HepG2 (cell line): ENCODE results near the gene H6PD. TPM values are rescaled to one million over a fixed set of nuclear protein-coding genes. Genes with fewer than 3 reads are reported as not detected.
A peak's percentile ranks its signal among the peaks of the same experiment; 100 is the strongest.

Experiments
- ATAC-seq: fragments of 200-7000 bp; cut with Tn5 transposase; 3 replicates; pipeline ENCODE4 v1.9.1; 2020; ENCODE audit warnings: mild to moderate bottlenecking, moderate library complexity
- BruUV-seq: library from RNA; stranded (reverse); fragments of 400-500 nt; replicated peaks from 2 replicates; lab custom pipeline; 2021; lab: Mats Ljungman, UMichigan
- CTCF ChIA-PET: fragments of 300-600 bp; formaldehyde crosslinking; extraction: SDS; loops from one replicate; lab custom pipeline; 2021; ENCODE audit warnings: low total read pairs, inconsistent platforms, low intra/inter-chr PET ratio; lab: Yijun Ruan, JAX
- POLR2A ChIA-PET: fragments of 350-600 bp; sonication (Branson Sonifier 250); formaldehyde crosslinking; loops from one replicate; lab custom pipeline; 2020; ENCODE audit warnings: antibody characterized with exemption, inconsistent platforms; lab: Yijun Ruan, JAX
- DNase-seq: peaks from one replicate; pipeline ENCODE4 v3.0.0-alpha.2; 2015; ENCODE audit warnings: low spot score
- FAIRE-seq: peaks from 3 replicates; lab custom pipeline; 2011; peaks lifted over from hg19 to GRCh38; lab: Jason Lieb, UNC
- H2AFZ ChIP-seq: one replicate; pipeline ENCODE4 v1.6.1; 2011; ENCODE audit warnings: low read length, inconsistent platforms
- H3K27ac ChIP-seq: fragments of 300-600 bp; 3 replicates; pipeline ENCODE4 v1.8.0; 2011; ENCODE audit warnings: mixed run types, mild to moderate bottlenecking, mixed read lengths, low read length, inconsistent platforms; ENCODE audit not compliant: insufficient read depth; ENCODE audit errors: extremely low read length
- H3K27me3 ChIP-seq, 2 experiments: fragments of 200-600 bp in 1 of 2; 2 replicates in 1 of 2; 3 replicates in 1 of 2; pipeline versions ENCODE4 v1.6.0 to v1.8.0; 2011; ENCODE audit warnings: low read length in 2 of 2, mild to moderate bottlenecking in 2 of 2, moderate library complexity in 2 of 2, inconsistent platforms in 1 of 2; ENCODE audit not compliant: insufficient read depth in 2 of 2, control insufficient read depth in 1 of 2
- H3K36me3 ChIP-seq, 2 experiments: fragments of 200-600 bp in 1 of 2; replicated peaks in 1 of 2; 2 replicates in 1 of 2; 3 replicates in 1 of 2; pipeline versions ENCODE4 v1.5.1 to v1.8.0; 2011; ENCODE audit warnings: low read length in 2 of 2, inconsistent platforms in 1 of 2; ENCODE audit not compliant: insufficient read depth in 2 of 2, control insufficient read depth in 1 of 2
- H3K4me1 ChIP-seq: 2 replicates; pipeline ENCODE4 v1.5.1; 2012; ENCODE audit warnings: low read length, inconsistent platforms; ENCODE audit not compliant: insufficient read depth
- H3K4me2 ChIP-seq: 2 replicates; pipeline ENCODE4 v1.6.0; 2011; ENCODE audit warnings: low read depth, low read length, inconsistent platforms
- H3K4me3 ChIP-seq, 3 experiments: fragments of 200-600 bp in 1 of 3; sonication (generic), shearing (Covaris generic) in 1 of 3; replicated peaks in 1 of 3; 2 replicates each; pipeline ENCODE4 v1.5.1; 2011 to 2016; ENCODE audit warnings: low read length in 3 of 3, inconsistent platforms in 2 of 3, low read depth in 2 of 3, mild to moderate bottlenecking in 2 of 3, control low read depth in 1 of 3, mixed read lengths in 1 of 3; ENCODE audit not compliant: insufficient read depth in 1 of 3
- H3K79me2 ChIP-seq: one replicate; pipeline ENCODE4 v1.6.1; 2011; ENCODE audit warnings: low read length, inconsistent platforms; ENCODE audit not compliant: insufficient read depth
- H3K9ac ChIP-seq: 2 replicates; pipeline ENCODE4 v1.6.0; 2011; ENCODE audit warnings: mild to moderate bottlenecking, low read depth, low read length, inconsistent platforms; ENCODE audit not compliant: insufficient read depth
- H3K9me3 ChIP-seq: 2 replicates; pipeline ENCODE4 v1.5.1; 2012; ENCODE audit warnings: mild to moderate bottlenecking, low read length
- H4K20me1 ChIP-seq: 2 replicates; pipeline ENCODE4 v1.6.0; 2011; ENCODE audit warnings: inconsistent platforms, mild to moderate bottlenecking, low read length, moderate library complexity; ENCODE audit not compliant: insufficient read depth
- BRD4 ChIP-seq: sonication (generic); formaldehyde crosslinking; IDR thresholded peaks from 2 replicates; pipeline ENCODE4 v1.4.0; 2020; ENCODE audit warnings: missing genetic modification reagents
- CCAR2 ChIP-seq: fragments of 200-400 bp; formaldehyde crosslinking; optimal IDR thresholded peaks from 2 replicates; pipeline ENCODE3; 2018; ENCODE audit warnings: low read depth, mild to moderate bottlenecking, low read length, moderate library complexity
- MTERF4 ChIP-seq: sonication (generic); formaldehyde crosslinking; IDR thresholded peaks from 2 replicates; pipeline ENCODE4 v1.8.0; 2023; ENCODE audit warnings: mild to moderate bottlenecking, missing genetic modification reagents
- SP5 ChIP-seq: IDR thresholded peaks from 2 replicates; pipeline ENCODE4 v1.6.1; 2016; ENCODE audit warnings: low read depth, borderline replicate concordance
- WGBS: methylation state at CpG from one replicate; pipeline ENCODE4 v1.1.6; 2017; ENCODE audit warnings: low lambda C conversion rate; 5-methylcytosine and 5-hydroxymethylcytosine counted together
- in situ Hi-C: cut with HindIII; loops from 2 replicates; pipeline ENCODE4 v1.10.0; 2017; ENCODE audit warnings: low pct_unique_long_range_greater_than_20kb; ENCODE audit not compliant: extremely low pct_ligation_motif_present
- intact Hi-C: fragments of 100-400 bp; cut with micrococcal nuclease; formaldehyde crosslinking; loops from one replicate; pipeline ENCODE4 v1.10.0; 2022; ENCODE audit not compliant: unreplicated experiment
- polyA plus RNA-seq, 8 experiments: library from polyadenylated mRNA; depleted of rRNA in 3 of 8; stranded (reverse) in 7 of 8; unstranded in 1 of 8; fragments of >200 nt; fragmentation: Illumina TruSeq in 4 of 8; extraction: Trizol in 4 of 8; gene quantifications; 2 replicates each; pipeline versions ENCODE4 v1.2.1 to v1.2.3, GENCODE V29; 2011 to 2016; ENCODE audit warnings: low read depth in 4 of 8, missing spikeins in 1 of 8, mixed read lengths in 1 of 8; ENCODE audit not compliant: insufficient read depth in 1 of 8
- total RNA-seq, 5 experiments: library from RNA; depleted of rRNA; stranded (reverse); fragments of >200 nt; fragmentation: Illumina TruSeq; extraction: Trizol; gene quantifications; 2 replicates each; pipeline ENCODE4 v1.2.3, GENCODE V29; 2016; ENCODE audit warnings: low read depth in 1 of 5
- TF ChIP-seq, protein P1 (sequence below): sonication (generic); formaldehyde crosslinking; IDR thresholded peaks from 2 replicates; pipeline ENCODE4 v1.4.0; 2020; ENCODE audit warnings: missing genetic modification reagents
- TF ChIP-seq, protein P2 (sequence below): sonication (generic); formaldehyde crosslinking; IDR thresholded peaks from 2 replicates; pipeline ENCODE4 v1.4.0; 2020; ENCODE audit warnings: missing genetic modification reagents, borderline replicate concordance

H6PD gene
- total and polyA plus RNA-seq, 2 of the 13 experiments (the other 11 are each of a cell fraction or from before 2014, with no cell fraction given): 9.3 to 14.1 TPM

DNA sequence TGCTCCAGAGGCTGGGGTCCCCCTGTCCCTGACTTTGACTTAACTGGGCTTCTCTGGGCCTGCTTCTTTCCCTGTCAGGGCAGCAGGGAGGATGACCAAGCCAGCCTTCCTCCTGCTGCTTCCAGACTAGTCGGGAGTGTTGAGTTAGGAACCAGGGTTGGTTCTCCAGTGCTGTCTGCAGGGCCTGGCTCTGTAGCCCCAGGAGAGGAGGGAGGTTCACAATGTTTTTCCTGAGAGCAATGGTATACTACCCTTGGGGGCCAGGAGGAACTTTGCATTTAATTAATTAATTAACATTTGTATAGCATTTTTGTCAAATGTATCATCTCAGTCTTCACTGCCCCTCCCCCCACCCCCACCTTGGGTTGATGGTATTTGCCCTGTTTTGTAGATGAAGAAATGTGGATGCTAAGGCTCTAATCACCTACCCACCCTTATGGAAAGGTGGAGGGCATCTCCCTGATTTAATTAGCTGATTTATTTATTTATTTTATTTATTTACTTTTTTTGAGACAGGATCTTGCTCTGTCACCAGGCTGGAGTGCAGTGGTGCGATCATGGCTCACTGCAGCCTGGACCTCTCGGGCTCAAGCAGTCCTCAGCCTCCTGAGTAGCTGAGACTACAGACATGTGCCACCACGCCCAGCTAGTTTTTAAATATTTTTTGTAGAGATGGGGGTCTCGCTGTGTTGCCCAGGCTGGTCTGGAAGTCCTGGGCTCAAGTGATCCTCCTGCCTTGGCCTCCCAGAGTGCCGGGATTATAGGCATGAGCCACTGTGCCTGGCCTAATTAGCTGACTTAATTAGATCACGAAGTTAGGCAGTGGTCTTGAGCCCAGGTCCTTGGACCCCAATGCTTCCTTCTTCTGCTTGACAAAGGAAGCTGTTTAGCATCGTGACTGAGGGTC is 6.6 kb downstream of the H6PD start:
- 91% methylated on average over 8 of the region's 8 CpGs for WGBS
- ChIA-PET POLR2A (interaction anchor here (2.2 to 11.8 kb wide), 2 partner anchors 8 to 9 kb away, joined by 32 to 303 read pairs; partner anchors contain the start of gene H6PD), CTCF (no interaction called here)
- H4K20me1 ChIP-seq: no peaks in the 10 kb centered on the region
- H3K27ac ChIP-seq: peak overlapping the region; percentile 56
- BruUV-seq: no TSS peak
- peaks cover 92% of the 10 kb centered on the region for H3K4me1 ChIP-seq
- no peak overlapping the region for H3K4me3 ChIP-seq
- no peaks in the 10 kb centered on the region for H3K36me3 ChIP-seq
- no peak overlapping the region; the same call in 1 of the 2 replicates for H3K4me2 ChIP-seq
- H2AFZ ChIP-seq: no peak overlapping the region
- H3K9ac ChIP-seq: no peak overlapping the region
- FAIRE-seq (no peak), DNase-seq (no peak), ATAC-seq (no peak)
- H3K79me2 ChIP-seq: no peaks in the 10 kb centered on the region
- in situ Hi-C loops (no loop called here), intact Hi-C loops (no loop called here)
- TF ChIP-seq SP5 (CRISPR knock-in tag): no peak
- TF ChIP-seq CCAR2: no peak
- TF ChIP-seq MTERF4 (CRISPR knock-in tag): 0 out of 2 replicates have a peak, but pooled peaks have one; percentile 47
- no peak for TF ChIP-seq BRD4 (CRISPR knock-in tag)
- TF ChIP-seq, protein P1, sequence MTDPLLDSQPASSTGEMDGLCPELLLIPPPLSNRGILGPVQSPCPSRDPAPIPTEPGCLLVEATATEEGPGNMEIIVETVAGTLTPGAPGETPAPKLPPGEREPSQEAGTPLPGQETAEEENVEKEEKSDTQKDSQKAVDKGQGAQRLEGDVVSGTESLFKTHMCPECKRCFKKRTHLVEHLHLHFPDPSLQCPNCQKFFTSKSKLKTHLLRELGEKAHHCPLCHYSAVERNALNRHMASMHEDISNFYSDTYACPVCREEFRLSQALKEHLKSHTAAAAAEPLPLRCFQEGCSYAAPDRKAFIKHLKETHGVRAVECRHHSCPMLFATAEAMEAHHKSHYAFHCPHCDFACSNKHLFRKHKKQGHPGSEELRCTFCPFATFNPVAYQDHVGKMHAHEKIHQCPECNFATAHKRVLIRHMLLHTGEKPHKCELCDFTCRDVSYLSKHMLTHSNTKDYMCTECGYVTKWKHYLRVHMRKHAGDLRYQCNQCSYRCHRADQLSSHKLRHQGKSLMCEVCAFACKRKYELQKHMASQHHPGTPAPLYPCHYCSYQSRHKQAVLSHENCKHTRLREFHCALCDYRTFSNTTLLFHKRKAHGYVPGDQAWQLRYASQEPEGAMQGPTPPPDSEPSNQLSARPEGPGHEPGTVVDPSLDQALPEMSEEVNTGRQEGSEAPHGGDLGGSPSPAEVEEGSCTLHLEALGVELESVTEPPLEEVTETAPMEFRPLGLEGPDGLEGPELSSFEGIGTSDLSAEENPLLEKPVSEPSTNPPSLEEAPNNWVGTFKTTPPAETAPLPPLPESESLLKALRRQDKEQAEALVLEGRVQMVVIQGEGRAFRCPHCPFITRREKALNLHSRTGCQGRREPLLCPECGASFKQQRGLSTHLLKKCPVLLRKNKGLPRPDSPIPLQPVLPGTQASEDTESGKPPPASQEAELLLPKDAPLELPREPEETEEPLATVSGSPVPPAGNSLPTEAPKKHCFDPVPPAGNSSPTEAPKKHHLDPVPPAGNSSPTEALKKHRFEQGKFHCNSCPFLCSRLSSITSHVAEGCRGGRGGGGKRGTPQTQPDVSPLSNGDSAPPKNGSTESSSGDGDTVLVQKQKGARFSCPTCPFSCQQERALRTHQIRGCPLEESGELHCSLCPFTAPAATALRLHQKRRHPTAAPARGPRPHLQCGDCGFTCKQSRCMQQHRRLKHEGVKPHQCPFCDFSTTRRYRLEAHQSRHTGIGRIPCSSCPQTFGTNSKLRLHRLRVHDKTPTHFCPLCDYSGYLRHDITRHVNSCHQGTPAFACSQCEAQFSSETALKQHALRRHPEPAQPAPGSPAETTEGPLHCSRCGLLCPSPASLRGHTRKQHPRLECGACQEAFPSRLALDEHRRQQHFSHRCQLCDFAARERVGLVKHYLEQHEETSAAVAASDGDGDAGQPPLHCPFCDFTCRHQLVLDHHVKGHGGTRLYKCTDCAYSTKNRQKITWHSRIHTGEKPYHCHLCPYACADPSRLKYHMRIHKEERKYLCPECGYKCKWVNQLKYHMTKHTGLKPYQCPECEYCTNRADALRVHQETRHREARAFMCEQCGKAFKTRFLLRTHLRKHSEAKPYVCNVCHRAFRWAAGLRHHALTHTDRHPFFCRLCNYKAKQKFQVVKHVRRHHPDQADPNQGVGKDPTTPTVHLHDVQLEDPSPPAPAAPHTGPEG: no peak
- TF ChIP-seq, protein P2, sequence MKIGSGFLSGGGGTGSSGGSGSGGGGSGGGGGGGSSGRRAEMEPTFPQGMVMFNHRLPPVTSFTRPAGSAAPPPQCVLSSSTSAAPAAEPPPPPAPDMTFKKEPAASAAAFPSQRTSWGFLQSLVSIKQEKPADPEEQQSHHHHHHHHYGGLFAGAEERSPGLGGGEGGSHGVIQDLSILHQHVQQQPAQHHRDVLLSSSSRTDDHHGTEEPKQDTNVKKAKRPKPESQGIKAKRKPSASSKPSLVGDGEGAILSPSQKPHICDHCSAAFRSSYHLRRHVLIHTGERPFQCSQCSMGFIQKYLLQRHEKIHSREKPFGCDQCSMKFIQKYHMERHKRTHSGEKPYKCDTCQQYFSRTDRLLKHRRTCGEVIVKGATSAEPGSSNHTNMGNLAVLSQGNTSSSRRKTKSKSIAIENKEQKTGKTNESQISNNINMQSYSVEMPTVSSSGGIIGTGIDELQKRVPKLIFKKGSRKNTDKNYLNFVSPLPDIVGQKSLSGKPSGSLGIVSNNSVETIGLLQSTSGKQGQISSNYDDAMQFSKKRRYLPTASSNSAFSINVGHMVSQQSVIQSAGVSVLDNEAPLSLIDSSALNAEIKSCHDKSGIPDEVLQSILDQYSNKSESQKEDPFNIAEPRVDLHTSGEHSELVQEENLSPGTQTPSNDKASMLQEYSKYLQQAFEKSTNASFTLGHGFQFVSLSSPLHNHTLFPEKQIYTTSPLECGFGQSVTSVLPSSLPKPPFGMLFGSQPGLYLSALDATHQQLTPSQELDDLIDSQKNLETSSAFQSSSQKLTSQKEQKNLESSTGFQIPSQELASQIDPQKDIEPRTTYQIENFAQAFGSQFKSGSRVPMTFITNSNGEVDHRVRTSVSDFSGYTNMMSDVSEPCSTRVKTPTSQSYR: 0 out of 2 replicates have a peak, but pooled peaks have one; percentile 20
- no peaks in the 10 kb centered on the region for H3K9me3 ChIP-seq
- no peaks in the 10 kb centered on the region for H3K27me3 ChIP-seq
